Mesenteric fat pad (tissue), 1 donor: Measurements from ENCODE around the gene PHETA2. TPM values are rescaled to one million over a fixed set of nuclear protein-coding genes. Genes with fewer than 3 reads are reported as not detected.
"Not testable (repeated sequence)": the region's sequence is repeated elsewhere in the genome, so short reads cannot be mapped to it uniquely, and the experiment has no call there.

Source experiments
- DNase-seq: peaks from one replicate; pipeline ENCODE4 v3.0.0-alpha.2; 2020; ENCODE audit warnings: low spot score
- total RNA-seq: library from RNA; stranded (reverse); fragmentation: NEBNext Ultra II Directional; extraction: Animal tissue kit (Norgen Biotek cat#: 25700); gene quantifications from one replicate; pipeline ENCODE4 v1.2.1, GENCODE V29; 2021
- donor health status: DM: yes; HTN: yes; CAD: no.

Gene PHETA2
- total RNA-seq, 1 donor from 2014 or later: 11.0 TPM

GRCh38 chr22:42101199-42101598, 27.2 kb downstream of the PHETA2 start:
- no peak for DNase-seq

- DNase-seq: not testable (repeated sequence)
Measured at GRCh38 chr22:42104332-42104860, 30.3 kb downstream of the PHETA2 start.

GRCh38 chr22:42108848-42109247, 34.8 kb downstream of the PHETA2 start:
- no peak for DNase-seq

GRCh38 chr22:42111798-42112197, 37.8 kb downstream of the PHETA2 start:
- DNase-seq: no peak

- DNase-seq: not testable (repeated sequence)
Measured at GRCh38 chr22:42112793-42113192, 38.7 kb downstream of the PHETA2 start.

- DNase-seq: no peak
Measured at GRCh38 chr22:42114721-42115120, 40.7 kb downstream of the PHETA2 start.

- not testable (repeated sequence) for DNase-seq
Measured at GRCh38 chr22:42115420-42115830, 41.4 kb downstream of the PHETA2 start.

- DNase-seq: no peak
Measured at GRCh38 chr22:42116848-42117424, 42.9 kb downstream of the PHETA2 start.

GRCh38 chr22:42120231-42121021, 46.4 kb downstream of the PHETA2 start:
- DNase-seq: not testable (repeated sequence)

- not testable (repeated sequence) for DNase-seq
Measured at GRCh38 chr22:42123529-42123928, 49.5 kb downstream of the PHETA2 start.

- DNase-seq: no peak
Measured at GRCh38 chr22:42127606-42128005, 53.6 kb downstream of the PHETA2 start.

- not testable (repeated sequence) for DNase-seq
Measured at GRCh38 chr22:42128007-42128406, 54.0 kb downstream of the PHETA2 start.

Other genes starting within 250 kb of the PHETA2 start
- 35.9 TPM for gene SREBF2, start 241.1 kb upstream of the PHETA2 start, total RNA-seq
- not detected for gene SHISA8, start 159.2 kb upstream of the PHETA2 start, total RNA-seq
- 0.19 TPM for gene TNFRSF13C, start 147.4 kb upstream of the PHETA2 start, total RNA-seq
- not detected for gene CENPM, start 127.1 kb upstream of the PHETA2 start, total RNA-seq
- gene SEPTIN3, start 104.8 kb upstream of the PHETA2 start, total RNA-seq: 0.55 TPM
- 0.61 TPM for gene WBP2NL, start 75.5 kb upstream of the PHETA2 start, total RNA-seq
- gene NAGA, start 3.4 kb upstream of the PHETA2 start, total RNA-seq: 25.8 TPM
- gene SMDT1, start 5.5 kb downstream of the PHETA2 start, total RNA-seq: 69.3 TPM
- gene NDUFA6, start 16.5 kb downstream of the PHETA2 start, total RNA-seq: 55.8 TPM
- 0.26 TPM for gene CYP2D6, start 56.6 kb downstream of the PHETA2 start, total RNA-seq
- gene TCF20, start 196.4 kb downstream of the PHETA2 start, total RNA-seq: 25.2 TPM